HFFc6 (cell line): ENCODE measurements around the gene COL4A2. TPM values are rescaled to one million over a fixed set of nuclear protein-coding genes. Genes with fewer than 3 reads are reported as not detected.

Experiments
- DNase-seq: peaks from one replicate; pipeline ENCODE4 v3.0.0-alpha.2; 2018
- H3K27ac Mint-ChIP-seq: 2 replicates; pipeline ENCODE4 v1.8.0; 2020; ENCODE audit warnings: mild to moderate bottlenecking, mixed read lengths
- H3K27me3 Mint-ChIP-seq: 2 replicates; pipeline ENCODE4 v1.8.0; 2021; ENCODE audit warnings: mild to moderate bottlenecking, moderate library complexity, mixed read lengths; ENCODE audit not compliant: insufficient read depth
- H3K36me3 Mint-ChIP-seq: 2 replicates; pipeline ENCODE4 v1.8.0; 2021; ENCODE audit warnings: low read depth, mixed read lengths
- H3K4me1 Mint-ChIP-seq: 2 replicates; pipeline ENCODE4 v1.8.0; 2020; ENCODE audit warnings: low read depth, mixed read lengths
- H3K4me3 Mint-ChIP-seq: 2 replicates; pipeline ENCODE4 v1.8.0; 2020; ENCODE audit warnings: mild to moderate bottlenecking, moderate library complexity, mixed read lengths
- H3K9me3 Mint-ChIP-seq: 2 replicates; pipeline ENCODE4 v1.8.0; 2020; ENCODE audit warnings: mild to moderate bottlenecking, mixed read lengths
- CTCF ChIP-seq: fragments of 200-600 bp; sonication (generic); IDR thresholded peaks from 2 replicates; pipeline ENCODE4 v1.5.0; 2021; ENCODE audit warnings: antibody characterized with exemption, mild to moderate bottlenecking
- total RNA-seq, 6 experiments: library from RNA; stranded (reverse); fragmentation: NEBNext Ultra II Directional; extraction: Animal tissue kit (Norgen Biotek cat#: 25700); gene quantifications; 2 replicates in 1 of 6; 3 replicates in 5 of 6; pipeline ENCODE4 v1.2.3, GENCODE V29; 2021

The COL4A2 gene
- total RNA-seq, 6 experiments from 2014 or later, result 202 to 327 (median 217) TPM

- H3K36me3 Mint-ChIP-seq, result peaks cover 6% of the 10 kb centered on the region; the same call in 1 of the 2 replicates
Observed at GRCh38 chr13:110456550-110456949, 149.5 kb downstream of the COL4A2 start.

GRCh38 chr13:110457361-110457760 is 150.3 kb downstream of the COL4A2 start:
- Mint-ChIP-seq H3K4me3 (no peak overlapping the region), H3K27ac (no peak overlapping the region; the same call in 1 of the 2 replicates), H3K4me1 (peaks cover 8% of the 10 kb centered on the region), H3K27me3 (no peaks in the 10 kb centered on the region; the same call in 1 of the 2 replicates), H3K9me3 (no peaks in the 10 kb centered on the region), H3K36me3 (peaks cover 8% of the 10 kb centered on the region)
- TF ChIP-seq CTCF, result no peak
- DNase-seq, result no peak

More at GRCh38 chr13:110456550-110456949, 149.5 kb downstream of the COL4A2 start:
- no peak for TF ChIP-seq CTCF
- DNase-seq, result no peak
- no peaks in the 10 kb centered on the region for H3K9me3 Mint-ChIP-seq
- H3K27me3 Mint-ChIP-seq, result no peaks in the 10 kb centered on the region; the same call in 1 of the 2 replicates
- no peak overlapping the region for H3K27ac Mint-ChIP-seq
- no peak overlapping the region for H3K4me3 Mint-ChIP-seq
- peaks cover 8% of the 10 kb centered on the region for H3K4me1 Mint-ChIP-seq

- no peak overlapping the region for H3K27ac Mint-ChIP-seq
Observed at GRCh38 chr13:110458017-110458416, 150.9 kb downstream of the COL4A2 start.

GRCh38 chr13:110458594-110459365 is 151.7 kb downstream of the COL4A2 start:
- no peaks in the 10 kb centered on the region; the same call in none of the 2 replicates for H3K27me3 Mint-ChIP-seq
- H3K9me3 Mint-ChIP-seq, result no peaks in the 10 kb centered on the region
- H3K4me1 Mint-ChIP-seq, result peaks cover 11% of the 10 kb centered on the region
- no peak for TF ChIP-seq CTCF
- no peak overlapping the region for H3K27ac Mint-ChIP-seq
- no peak for DNase-seq
- H3K4me3 Mint-ChIP-seq, result no peak overlapping the region
- peaks cover 18% of the 10 kb centered on the region for H3K36me3 Mint-ChIP-seq

More at GRCh38 chr13:110458017-110458416, 150.9 kb downstream of the COL4A2 start:
- Mint-ChIP-seq H3K36me3 (peaks cover 15% of the 10 kb centered on the region), H3K27me3 (no peaks in the 10 kb centered on the region; the same call in 1 of the 2 replicates), H3K4me3 (no peak overlapping the region), H3K4me1 (peaks cover 9% of the 10 kb centered on the region), H3K9me3 (no peaks in the 10 kb centered on the region)
- no peak for TF ChIP-seq CTCF
- no peak for DNase-seq

GRCh38 chr13:110462091-110462490 is 155.0 kb downstream of the COL4A2 start:
- H3K4me1 Mint-ChIP-seq, result peaks cover 12% of the 10 kb centered on the region
- H3K9me3 Mint-ChIP-seq, result no peaks in the 10 kb centered on the region
- no peaks in the 10 kb centered on the region; the same call in none of the 2 replicates for H3K27me3 Mint-ChIP-seq
- no peak overlapping the region for H3K27ac Mint-ChIP-seq
- TF ChIP-seq CTCF, result no peak
- no peak overlapping the region for H3K4me3 Mint-ChIP-seq
- peaks cover 12% of the 10 kb centered on the region for H3K36me3 Mint-ChIP-seq
- no peak for DNase-seq
